Activated CD4-positive, CD25-positive, alpha-beta regulatory T cell treated with anti-CD3 and anti-CD28 coated beads, Interleukin-2, amount 50 U/mL, for 72 hours (primary cell): Measurements from ENCODE around the gene BPTF.
"Not testable (repeated sequence)": the region's sequence is repeated elsewhere in the genome, so short reads cannot be mapped to it uniquely, and the experiment has no call there.

Experiments
- DNase-seq: peaks from one replicate; pipeline ENCODE4 v3.0.0; 2021

The BPTF gene

GRCh38 chr17:67891481-67892119 is 66.3 kb downstream of the BPTF start:
- DNase-seq = no peak

GRCh38 chr17:67902511-67903231 is 77.4 kb downstream of the BPTF start:
- no peak for DNase-seq

GRCh38 chr17:67905298-67905697 is 80.0 kb downstream of the BPTF start:
- DNase-seq = not testable (repeated sequence)

- not testable (repeated sequence) for DNase-seq
Measured at GRCh38 chr17:67910117-67910803, 85.0 kb downstream of the BPTF start.

GRCh38 chr17:67911059-67911782 is 85.9 kb downstream of the BPTF start:
- no peak for DNase-seq

GRCh38 chr17:67912088-67912487 is 86.8 kb downstream of the BPTF start:
- no peak for DNase-seq

GRCh38 chr17:67912656-67913055 is 87.4 kb downstream of the BPTF start:
- no peak for DNase-seq

GRCh38 chr17:67920212-67920611 is 94.9 kb downstream of the BPTF start:
- DNase-seq = no peak

- DNase-seq = no peak
Measured at GRCh38 chr17:67922503-67922902, 97.2 kb downstream of the BPTF start.

GRCh38 chr17:67928842-67929241 is 103.5 kb downstream of the BPTF start:
- not testable (repeated sequence) for DNase-seq

- DNase-seq = no peak
Measured at GRCh38 chr17:67931227-67931626, 105.9 kb downstream of the BPTF start.

GRCh38 chr17:67942810-67943209 is 117.5 kb downstream of the BPTF start:
- no peak for DNase-seq

- DNase-seq = no peak
Measured at GRCh38 chr17:67944035-67944434, 118.7 kb downstream of the BPTF start.

GRCh38 chr17:67946513-67946912 is 121.2 kb downstream of the BPTF start:
- DNase-seq = no peak

- no peak for DNase-seq
Measured at GRCh38 chr17:67947325-67947813, 122.1 kb downstream of the BPTF start.

GRCh38 chr17:67950945-67951344 is 125.6 kb downstream of the BPTF start:
- no peak for DNase-seq

GRCh38 chr17:67959510-67959909 is 134.2 kb downstream of the BPTF start:
- no peak for DNase-seq

- not testable (repeated sequence) for DNase-seq
Measured at GRCh38 chr17:67960276-67960675, 135.0 kb downstream of the BPTF start.

GRCh38 chr17:67962156-67962555 is 136.9 kb downstream of the BPTF start:
- not testable (repeated sequence) for DNase-seq

GRCh38 chr17:67963145-67963572 is 137.9 kb downstream of the BPTF start:
- peak; percentile 70 for DNase-seq

- DNase-seq = no peak
Measured at GRCh38 chr17:67970783-67971182, 145.5 kb downstream of the BPTF start.

GRCh38 chr17:67974185-67974584 is 148.9 kb downstream of the BPTF start:
- no peak for DNase-seq

- DNase-seq = no peak
Measured at GRCh38 chr17:67974598-67975066, 149.3 kb downstream of the BPTF start.
